Uterus (tissue), 4 donors: ENCODE results near the gene NAPEPLD. TPM values are rescaled to one million over a fixed set of nuclear protein-coding genes. Genes with fewer than 3 reads are reported as not detected.
"Not testable (repeated sequence)": the region's sequence is repeated elsewhere in the genome, so short reads cannot be mapped to it uniquely, and the experiment has no call there.

Source experiments
- DNase-seq, 2 donors: peaks; one replicate each; pipeline ENCODE4 v3.0.0-alpha.2; 2019 to 2020
- H3K27ac ChIP-seq, 2 donors: fragments of 200-600 bp; sonication (generic); 1 replicate in 1 of 2; 2 replicates in 1 of 2; pipeline ENCODE4 v1.5.1; 2016 to 2018
- H3K27me3 ChIP-seq, 2 donors: fragments of 200-600 bp; sonication (generic); one replicate each; pipeline ENCODE4 v1.5.1; 2018 to 2019; ENCODE audit warnings: control low read depth in 1 of 2
- H3K36me3 ChIP-seq, 2 donors: fragments of 200-600 bp; sonication (generic); one replicate each; pipeline ENCODE4 v1.5.1; 2019; ENCODE audit warnings: control low read depth in 1 of 2
- H3K4me1 ChIP-seq, 2 donors: fragments of 200-600 bp; sonication (generic); one replicate each; pipeline ENCODE4 v1.5.1; 2018 to 2019; ENCODE audit warnings: control low read depth in 1 of 2
- H3K4me3 ChIP-seq, 2 donors: fragments of 200-600 bp; sonication (generic); 1 replicate in 1 of 2; 2 replicates in 1 of 2; pipeline ENCODE4 v1.5.1; 2018 to 2019; ENCODE audit warnings: mild to moderate bottlenecking in 1 of 2
- H3K9me3 ChIP-seq, 2 donors: fragments of 200-600 bp; sonication (generic); one replicate each; pipeline ENCODE4 v1.5.1; 2019; ENCODE audit warnings: control low read depth in 1 of 2
- CTCF ChIP-seq, 4 experiments: fragments of 200-600 bp in 2 of 4; fragments of 450-650 bp in 2 of 4; sonication (generic) in 2 of 4; IDR thresholded peaks; one replicate each; pipeline ENCODE4 v1.5.1; 2016 to 2019; ENCODE audit warnings: antibody characterized with exemption in 4 of 4, mild to moderate bottlenecking in 2 of 4, moderate library complexity in 1 of 4
- POLR2A ChIP-seq, 2 donors: fragments of 450-650 bp; IDR thresholded peaks; one replicate each; pipeline ENCODE4 v1.6.1; 2016; ENCODE audit warnings: antibody characterized with exemption in 2 of 2, mild to moderate bottlenecking in 1 of 2, moderate library complexity in 1 of 2
- intact Hi-C: fragments of 100-400 bp; cut with DNase I; formaldehyde crosslinking; loops from one replicate; pipeline ENCODE4 v1.15.1; 2023; ENCODE audit warnings: low total_unique reads
- total RNA-seq, 4 donors: library from RNA; depleted of rRNA in 3 of 4; stranded (reverse); fragments of >200 nt in 3 of 4; gene quantifications; one replicate each; pipeline versions ENCODE4 v1.1.0 to v1.2.4, GENCODE V29; 2014 to 2023
- donor health status: DM: yes; HTN: yes; CAD: no.

NAPEPLD gene
- total RNA-seq, 4 donors from 2014 or later = 11.0 to 79.4 (median 31.1) TPM

GRCh38 chr7:103059471-103059870, 89.4 kb downstream of the NAPEPLD start:
- Histone ChIP-seq H3K4me1 (no peaks in the 10 kb centered on the region), H3K27me3 (no peaks in the 10 kb centered on the region), H3K9me3 (no peaks in the 10 kb centered on the region), H3K27ac (no peak overlapping the region), H3K36me3 (no peaks in the 10 kb centered on the region), H3K4me3 (no peak overlapping the region)
- no peak for DNase-seq
- TF ChIP-seq POLR2A (IDR thresholded peaks at IDR 0.05) (no peak), CTCF (IDR thresholded peaks at IDR 0.05) (no peak)
- intact Hi-C loops = no loop called here

- H3K27ac ChIP-seq = no peak overlapping the region
- H3K4me3 ChIP-seq = no peak overlapping the region
- no peaks in the 10 kb centered on the region for H3K27me3 ChIP-seq
- intact Hi-C loops = no loop called here
- H3K36me3 ChIP-seq = no peaks in the 10 kb centered on the region
- no peaks in the 10 kb centered on the region for H3K4me1 ChIP-seq
- no peak for DNase-seq
- no peak for TF ChIP-seq POLR2A (IDR thresholded peaks at IDR 0.05)
- TF ChIP-seq CTCF (IDR thresholded peaks at IDR 0.05) = no peak
- H3K9me3 ChIP-seq = no peaks in the 10 kb centered on the region
Measured at GRCh38 chr7:103058122-103058521, 90.8 kb downstream of the NAPEPLD start.

- H3K9me3 ChIP-seq, H3K27ac ChIP-seq, H3K4me3 ChIP-seq, intact Hi-C loops, DNase-seq, H3K36me3 ChIP-seq, H3K27me3 ChIP-seq, H3K4me1 ChIP-seq: not testable (repeated sequence)
Measured at GRCh38 chr7:103056006-103056405, 92.9 kb downstream of the NAPEPLD start.

GRCh38 chr7:103051519-103051918, 97.4 kb downstream of the NAPEPLD start:
- Histone ChIP-seq H3K9me3 (no peaks in the 10 kb centered on the region), H3K4me3 (no peak overlapping the region), H3K27me3 (no peaks in the 10 kb centered on the region), H3K36me3 (no peaks in the 10 kb centered on the region), H3K4me1 (no peaks in the 10 kb centered on the region), H3K27ac (no peak overlapping the region)
- DNase-seq = no peak
- TF ChIP-seq POLR2A (IDR thresholded peaks at IDR 0.05) (no peak), CTCF (IDR thresholded peaks at IDR 0.05) (no peak)
- intact Hi-C loops = no loop called here

Other genes with a start within 250 kb of the NAPEPLD start
- 100 to 1,000 TPM in 1 of 4 donors, 1 to 10 TPM in 2, under 1 TPM in 1; 0.29 to 180 (median 4.9) TPM for gene LRRC17, start 236.1 kb downstream of the NAPEPLD start, total RNA-seq
- 10 to 100 TPM in 1 of 4 donors, 1 to 10 TPM in 3; 1.2 to 12.9 (median 5.5) TPM for gene FBXL13, start 74.3 kb downstream of the NAPEPLD start, total RNA-seq
- gene ARMC10, start 74.0 kb downstream of the NAPEPLD start, total RNA-seq = 10 to 100 TPM; 47.0 to 66.1 (median 57.2) TPM
- gene PMPCB, start 148.3 kb upstream of the NAPEPLD start, total RNA-seq = 10 to 100 TPM; 29.2 to 85.7 (median 45.6) TPM
- 10 to 100 TPM in 2 of 4 donors, 1 to 10 TPM in 2; 2.6 to 27.9 (median 15.9) TPM for gene DNAJC2, start 195.7 kb upstream of the NAPEPLD start, total RNA-seq
- gene PSMC2, start 198.5 kb upstream of the NAPEPLD start, total RNA-seq = 100 to 1,000 TPM in 1 of 4 donors, 10 to 100 TPM in 3; 30.0 to 128 (median 79.8) TPM